Stimulated activated CD8-positive, alpha-beta memory T cell treated with anti-CD3 and anti-CD28 coated beads, Interleukin-7, amount 100 ng/mL, for 4 hours (primary cell): Measurements from ENCODE around the gene NHERF1.
A peak's percentile ranks its signal among the peaks of the same experiment; 100 is the strongest.

Source experiments
- DNase-seq, 2 donors: peaks; one replicate each; pipeline ENCODE4 v3.0.0-alpha.2; 2020; ENCODE audit warnings: low read depth in 2 of 2

The NHERF1 gene

DNA sequence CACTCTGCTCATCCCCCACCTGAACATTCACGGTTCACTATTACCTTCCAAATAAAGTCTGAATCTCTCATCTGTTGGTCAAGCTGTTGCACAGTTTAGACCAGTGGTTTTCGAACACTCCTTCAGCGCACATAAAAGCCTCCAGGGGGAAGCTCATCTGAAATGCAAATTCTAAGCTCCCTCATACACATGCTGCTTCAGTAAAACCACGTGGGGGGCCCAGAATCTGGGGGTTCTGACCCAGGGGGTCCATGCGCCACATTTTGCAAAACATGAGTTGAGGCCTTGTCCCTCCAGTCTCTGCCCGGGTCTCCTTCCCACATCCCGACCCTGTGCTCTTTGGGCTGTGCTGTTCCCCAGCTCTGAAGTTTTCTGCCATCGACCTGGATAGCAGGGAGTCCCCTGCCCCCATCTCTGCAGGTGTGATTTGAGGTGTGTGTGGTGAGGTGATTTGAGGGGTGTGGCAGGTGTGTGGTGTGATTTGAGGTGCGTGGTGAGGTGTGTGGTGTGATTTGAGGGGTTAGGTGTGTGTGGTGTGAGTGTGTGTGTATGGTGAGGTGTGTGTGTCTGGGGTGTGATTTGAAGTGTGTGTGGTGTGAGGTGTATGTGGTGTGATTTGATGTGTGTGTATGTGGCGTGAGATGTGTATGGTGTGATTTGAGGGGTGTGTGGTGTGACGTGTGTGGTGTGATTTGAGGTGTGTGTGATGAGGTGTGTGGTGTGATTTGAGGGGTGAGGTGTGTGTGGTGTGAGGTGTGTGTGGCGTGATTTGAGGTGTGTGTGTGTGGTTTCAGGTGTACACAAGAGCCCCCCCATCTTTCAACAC, 16.2 kb upstream of the NHERF1 start:
- DNase-seq, result no peak

- DNase-seq, result no peak
Measured at GRCh38 chr17:74733365-74734122, 14.9 kb upstream of the NHERF1 start.

DNA sequence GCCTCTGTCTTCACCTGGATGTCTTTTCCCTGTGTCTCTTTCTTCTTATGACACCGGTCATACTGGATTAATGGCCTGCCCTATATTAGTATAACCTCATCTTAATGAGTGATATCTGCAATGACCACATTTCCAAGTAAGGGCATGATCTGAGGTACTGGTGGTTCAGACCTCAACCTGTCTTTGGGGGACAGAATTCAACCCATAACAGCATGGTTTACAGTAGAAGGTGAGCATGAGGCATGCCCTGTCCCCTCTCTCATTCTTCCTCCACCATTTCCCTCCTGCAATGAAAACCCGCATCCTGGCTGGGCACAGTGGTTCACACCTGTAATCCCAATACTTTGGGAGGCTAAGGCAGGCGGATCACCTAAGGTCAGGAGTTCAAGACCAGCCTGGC, 14.2 kb upstream of the NHERF1 start:
- no peak for DNase-seq

DNA sequence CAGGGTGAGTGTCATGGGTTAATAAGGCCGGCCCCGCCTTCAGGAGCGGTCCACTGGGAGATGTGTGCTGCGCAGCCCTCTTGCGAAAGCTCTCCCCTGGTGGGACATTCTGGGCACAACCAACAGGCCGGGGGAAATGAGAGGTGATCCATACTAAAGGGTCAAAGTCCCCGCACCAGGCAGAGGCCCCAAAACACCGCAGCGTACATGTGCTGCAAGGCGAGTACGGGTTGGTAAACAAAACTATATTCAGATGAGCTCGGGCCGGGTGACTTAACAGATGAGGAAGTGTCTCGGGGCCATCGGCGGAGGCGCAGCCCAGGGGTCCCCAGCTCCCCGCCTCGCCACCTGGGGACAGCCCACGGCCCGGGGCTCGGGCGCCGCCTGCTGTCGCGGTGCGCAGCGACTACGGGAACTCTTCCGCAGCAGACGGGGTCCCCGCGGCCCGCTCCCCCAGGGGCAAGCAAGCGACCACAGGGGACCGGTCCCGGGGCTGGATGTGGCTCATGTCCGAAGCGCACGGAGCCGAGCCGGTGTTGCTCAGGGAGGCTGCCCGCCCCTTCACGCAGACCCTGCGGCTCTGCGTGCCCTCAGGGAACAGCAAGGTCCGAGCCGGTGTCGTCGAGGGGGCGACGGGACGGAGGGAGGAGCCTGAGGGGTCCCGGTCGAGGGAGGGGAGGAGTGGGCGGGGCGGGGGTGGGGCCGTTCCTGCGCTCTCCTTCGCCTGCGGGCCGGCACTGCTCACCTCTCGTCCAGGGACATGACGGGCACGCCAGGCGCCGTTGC, 11.7 kb upstream of the NHERF1 start, which contains the start of gene RAB37:
RAB37 (plus strand) TSS at position 744 of the 786 bp plus-strand sequence; CDS start at position 761, 17 bp downstream.
- DNase-seq, result peak in 1 of 2 donors; percentile 55

DNA sequence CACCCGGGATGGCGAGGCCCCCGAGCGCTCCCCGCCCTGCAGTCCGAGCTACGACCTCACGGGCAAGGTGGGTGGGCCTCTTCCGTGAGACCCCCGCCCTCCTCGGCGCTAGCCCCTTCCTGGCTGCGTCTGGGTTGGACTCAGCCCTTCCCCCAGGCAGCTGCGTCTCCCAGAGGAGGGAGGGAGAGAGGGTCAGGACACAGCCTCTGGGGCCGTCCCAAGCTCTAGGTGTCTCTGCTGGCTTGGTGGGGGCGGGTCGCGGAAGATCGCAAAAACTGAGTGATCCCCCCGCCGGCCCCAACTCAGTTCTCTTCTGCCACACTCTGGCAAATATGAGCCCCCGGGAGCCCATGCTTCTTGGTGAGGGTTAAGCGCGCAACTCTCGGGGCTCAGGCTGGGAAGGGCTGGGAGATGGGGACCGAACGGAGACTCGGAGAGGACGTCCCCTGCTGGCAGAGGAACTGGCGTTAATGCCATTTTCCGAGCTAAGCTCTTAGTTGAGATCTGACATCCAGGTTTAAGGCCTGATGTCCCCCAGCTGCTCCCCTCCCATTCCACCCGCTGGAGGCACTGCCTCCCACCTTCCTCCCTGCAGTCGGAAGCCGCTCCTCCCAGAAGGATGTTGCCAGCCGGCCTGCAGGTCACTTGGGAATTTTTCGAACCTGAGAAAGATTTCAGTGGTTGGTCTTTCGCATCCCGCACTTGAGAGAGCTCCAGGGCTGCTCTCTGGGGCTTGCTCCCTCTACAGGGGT, 11.0 kb upstream of the NHERF1 start:
- no peak for DNase-seq

DNA sequence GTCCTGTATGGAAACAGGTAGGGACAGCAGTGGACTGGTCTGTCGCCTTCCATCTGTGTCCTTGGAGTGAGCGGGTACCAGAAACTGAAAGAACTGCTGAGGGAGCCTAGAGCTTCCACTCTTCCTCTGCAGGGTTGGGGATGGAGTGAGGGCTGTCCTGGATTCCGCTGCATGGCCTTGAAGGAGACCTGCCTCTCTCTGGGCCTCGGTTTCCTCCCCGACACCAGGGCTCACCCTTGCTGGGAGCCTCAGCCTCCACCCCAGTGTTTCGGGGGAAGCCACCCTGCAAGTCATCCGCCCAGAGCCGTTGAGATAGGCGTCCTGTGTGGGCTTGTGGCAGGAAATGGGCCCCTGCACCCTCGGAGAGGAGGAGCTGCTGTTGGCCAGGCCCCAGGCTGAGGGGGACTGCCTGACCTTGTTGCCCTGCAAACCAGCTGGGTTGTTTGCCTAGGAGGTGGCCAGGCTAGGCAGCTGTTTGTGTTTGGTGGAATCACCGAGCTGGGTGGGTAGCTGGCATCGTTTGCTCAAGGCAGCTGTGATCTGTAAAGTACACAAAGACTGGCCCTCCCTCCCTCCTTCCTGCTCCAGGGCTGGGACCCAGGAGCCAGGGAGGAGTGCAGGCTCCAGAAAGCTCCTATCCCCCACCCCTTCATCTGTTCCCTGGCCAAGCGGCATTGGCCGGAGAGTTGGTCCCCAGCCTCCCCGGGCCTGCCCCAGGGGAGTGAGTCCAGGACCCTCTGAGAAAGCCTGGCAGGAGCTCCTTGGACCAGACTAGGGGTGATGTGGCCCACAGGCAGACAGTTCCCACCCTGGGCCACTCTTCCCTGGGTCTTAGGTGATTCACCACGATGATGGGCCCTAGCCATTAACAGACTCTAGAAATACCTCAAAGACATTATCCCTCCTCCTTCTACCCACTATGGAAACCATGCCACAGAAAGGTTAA, 10.1 kb upstream of the NHERF1 start:
- peak; percentile 67 to 73 for DNase-seq

DNA sequence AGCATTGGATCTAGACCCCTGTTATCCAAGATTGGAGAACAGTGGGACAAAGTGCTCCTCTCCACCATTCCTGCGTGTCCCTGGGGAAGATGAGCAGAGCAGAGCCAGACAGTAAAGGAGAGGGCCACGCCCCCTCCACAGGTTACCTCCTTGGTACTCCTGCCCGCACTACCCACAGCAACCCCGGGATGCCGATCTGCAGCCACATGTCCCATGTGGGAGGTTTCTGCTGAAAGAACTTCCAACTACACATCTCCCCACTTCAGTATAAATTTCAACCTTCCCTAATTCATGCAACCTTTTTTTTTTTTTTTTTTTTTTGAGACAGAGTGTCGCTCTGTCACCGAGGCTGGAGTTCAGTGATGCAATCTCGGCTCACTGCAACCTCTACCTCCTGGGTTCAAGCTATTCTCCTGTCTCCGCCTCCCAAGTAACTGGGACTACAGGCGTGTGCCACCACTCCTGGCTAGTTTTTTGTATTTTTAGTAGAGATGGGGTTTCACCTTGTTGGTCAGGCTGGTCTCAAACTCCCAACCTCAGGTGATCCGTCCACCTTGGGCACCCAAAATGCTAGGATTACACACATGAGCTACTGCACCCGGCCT, 9.1 kb upstream of the NHERF1 start:
- DNase-seq, result no peak

DNA sequence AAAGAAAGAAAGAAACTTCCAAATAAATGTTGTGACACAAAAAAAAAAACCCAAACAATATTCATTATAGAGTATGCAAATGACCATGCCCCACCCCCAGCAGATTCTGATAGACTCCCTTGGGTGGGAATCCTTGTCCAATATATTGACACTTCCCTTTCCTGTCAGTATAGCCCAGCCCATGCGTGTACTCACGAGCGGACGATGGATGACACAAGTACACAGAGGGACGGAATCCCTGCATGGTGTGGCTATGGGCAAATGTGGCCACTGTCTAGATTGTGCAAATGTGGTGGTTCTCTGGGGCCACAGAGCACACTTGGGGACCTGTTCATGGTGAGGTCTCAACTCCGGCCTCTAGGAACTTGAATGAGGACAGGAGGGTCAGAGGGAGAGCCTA, 8.3 kb upstream of the NHERF1 start:
- no peak for DNase-seq

GRCh38 chr17:74740641-74741387, 7.6 kb upstream of the NHERF1 start:
- DNase-seq, result no peak

DNA sequence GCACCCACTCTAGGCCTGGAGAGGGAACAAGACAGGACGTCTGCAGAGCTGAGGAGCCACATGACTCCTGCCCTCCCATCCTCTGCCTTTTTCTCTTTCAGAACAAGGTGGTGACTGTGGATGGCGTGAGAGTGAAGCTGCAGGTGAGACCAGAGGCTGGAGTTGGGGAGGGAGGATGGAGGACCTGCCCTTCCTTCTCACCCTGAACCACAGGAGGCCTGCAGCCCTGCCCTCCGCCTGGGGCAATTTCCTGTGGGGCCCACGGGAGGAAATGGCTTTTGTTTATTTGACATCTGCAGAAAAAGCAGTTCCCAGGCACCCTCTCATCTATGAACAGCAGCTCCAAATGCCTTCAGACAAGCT, 6.3 kb upstream of the NHERF1 start:
- DNase-seq, result peak in 1 of 2 donors; percentile 36

GRCh38 chr17:74742978-74743545, 5.4 kb upstream of the NHERF1 start:
- no peak for DNase-seq

GRCh38 chr17:74743755-74744154, 4.7 kb upstream of the NHERF1 start:
- no peak for DNase-seq

DNA sequence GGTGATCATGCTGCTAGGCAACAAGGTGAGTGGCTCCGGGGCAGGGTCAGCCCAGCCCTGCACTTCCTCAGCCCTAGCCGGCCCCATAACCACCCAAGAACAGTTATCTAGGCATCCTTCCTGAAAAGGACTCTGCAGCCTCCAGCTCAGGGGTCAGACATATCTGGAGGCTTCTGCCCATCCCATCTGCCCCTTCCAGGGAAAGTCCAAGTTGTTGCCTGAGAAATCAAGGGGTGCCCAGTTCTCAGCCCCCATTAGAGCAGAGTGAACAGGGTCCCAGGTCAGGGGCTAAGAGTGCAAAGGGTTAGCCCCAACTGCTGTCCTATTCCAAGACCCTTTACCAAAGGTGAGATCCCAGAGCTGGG, 4.1 kb upstream of the NHERF1 start:
- DNase-seq, result no peak

- DNase-seq, result peak; percentile 67
Measured at GRCh38 chr17:74744714-74745547, 3.5 kb upstream of the NHERF1 start.

- DNase-seq, result no peak
Measured at GRCh38 chr17:74745548-74746177, 2.8 kb upstream of the NHERF1 start.

GRCh38 chr17:74746376-74746775, 2.1 kb upstream of the NHERF1 start:
- DNase-seq, result no peak

DNA sequence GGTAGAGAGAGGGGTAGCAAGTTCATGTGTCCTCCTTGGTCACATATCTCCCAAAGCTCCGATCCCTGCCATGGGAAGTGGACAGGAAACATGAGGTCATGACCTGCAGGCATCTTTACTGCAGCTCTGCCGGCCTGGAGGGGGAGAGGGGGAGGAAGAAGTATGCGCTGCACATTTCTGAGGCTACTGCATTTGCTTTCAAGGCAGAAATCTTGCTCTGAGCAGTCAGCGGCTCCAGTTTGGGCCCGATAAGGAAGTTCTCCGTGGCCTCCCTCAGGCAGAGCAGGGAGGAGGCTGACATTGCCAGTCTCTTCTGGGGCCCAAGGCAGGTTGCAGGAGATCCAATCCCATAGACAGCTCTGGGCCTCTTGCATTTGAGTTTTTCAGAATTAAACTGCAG, 1.5 kb upstream of the NHERF1 start:
- no peak for DNase-seq

GRCh38 chr17:74748279-74748528, 224 bp upstream of the NHERF1 start:
- no peak for DNase-seq
